ENCODE results near the gene NR5A1. TPM values are rescaled to one million over a fixed set of nuclear protein-coding genes. Genes with fewer than 3 reads are reported as not detected.
A peak's percentile ranks its signal among the peaks of the same experiment; 100 is the strongest.

NR5A1 gene
- total and polyA plus RNA-seq, 2 of the 13 experiments (the other 11 are each of a cell fraction or from before 2014, with no cell fraction given) = 28.9 to 44.7 TPM

GRCh38 chr9:124439686-124440243 lies 67.4 kb downstream of the NR5A1 start:
- H3K4me3 ChIP-seq (replicated peaks in 1 of 3; ENCODE audit: insufficient read depth in 1 of 3, low read depth in 2 of 3, low read length in 3 of 3) = no peak overlapping the region
- H2AFZ ChIP-seq (ENCODE audit: low read length) = no peak overlapping the region
- ChIA-PET CTCF (ENCODE audit: low intra/inter-chr PET ratio, low total read pairs) (no interaction called here), POLR2A (no interaction called here)
- H3K27me3 ChIP-seq (ENCODE audit: control insufficient read depth in 1 of 2, insufficient read depth in 2 of 2, low read length in 2 of 2) = peaks cover 0 to 5% of the 10 kb centered on the region in 2 experiments; a peak in 2 of 5 replicates
- H3K9ac ChIP-seq (ENCODE audit: insufficient read depth, low read depth, low read length) = no peak overlapping the region
- H3K9me3 ChIP-seq (ENCODE audit: low read length) = no peaks in the 10 kb centered on the region
- no peak overlapping the region for H3K4me2 ChIP-seq (ENCODE audit: low read depth, low read length)
- H3K36me3 ChIP-seq (replicated peaks in 1 of 2; ENCODE audit: control insufficient read depth in 1 of 2, insufficient read depth in 2 of 2, low read length in 2 of 2) = no peaks in the 10 kb centered on the region
- H3K79me2 ChIP-seq (ENCODE audit: insufficient read depth, low read length) = no peaks in the 10 kb centered on the region
- DNase-seq (ENCODE audit: low spot score) = no peak
- ATAC-seq = no peak
- H3K27ac ChIP-seq (ENCODE audit: extremely low read length, insufficient read depth, low read length) = no peak overlapping the region
- no peak for FAIRE-seq
- H3K4me1 ChIP-seq (ENCODE audit: insufficient read depth, low read length) = no peaks in the 10 kb centered on the region
- in situ Hi-C loops (cut with HindIII; ENCODE audit: extremely low pct_ligation_motif_present, low pct_unique_long_range_greater_than_20kb) = no loop called here
- intact Hi-C loops (cut with micrococcal nuclease; ENCODE audit: unreplicated experiment) = no loop called here
- no peaks in the 10 kb centered on the region for H4K20me1 ChIP-seq (ENCODE audit: insufficient read depth, low read length)
- peak; percentile 93 for TF ChIP-seq ZNF768 (CRISPR knock-in tag; IDR thresholded peaks at IDR 0.05)
- peak; percentile 28; the same call in 1 of the 2 replicates for TF ChIP-seq ZMYM3 (CRISPR knock-in tag; IDR thresholded peaks at IDR 0.05)
- TF ChIP-seq ZNF329 (CRISPR knock-in tag; IDR thresholded peaks at IDR 0.05; ENCODE audit: low read depth) = no peak
- BruUV-seq (replicated peaks) = no TSS peak
- 85% methylated on average over 5 of the region's 6 CpGs for WGBS (ENCODE audit: low lambda C conversion rate)

DNA sequence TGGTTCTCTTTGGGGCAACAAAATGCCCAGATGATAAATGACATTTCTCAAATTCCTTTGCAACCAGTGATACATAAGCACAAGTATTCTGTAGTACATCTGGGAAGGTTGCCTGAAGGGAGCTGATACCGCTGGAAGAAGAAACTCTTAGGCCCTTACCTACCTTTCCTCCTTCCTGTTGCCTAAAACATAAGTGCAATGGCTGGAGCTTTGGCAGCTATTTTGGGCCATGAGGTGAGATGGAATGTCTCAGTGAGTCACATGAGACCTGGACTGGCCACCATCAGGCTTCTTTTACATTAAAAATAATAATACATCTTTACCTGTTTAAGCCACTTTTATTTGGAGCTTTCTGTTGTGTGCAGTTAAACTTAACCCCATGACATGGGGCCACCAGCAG lies 68.1 kb downstream of the NR5A1 start:
- DNase-seq (ENCODE audit: low spot score) = no peak
- Histone ChIP-seq H3K4me1 (ENCODE audit: insufficient read depth, low read length) (no peaks in the 10 kb centered on the region), H3K4me3 (replicated peaks in 1 of 3; ENCODE audit: insufficient read depth in 1 of 3, low read depth in 2 of 3, low read length in 3 of 3) (no peak overlapping the region), H4K20me1 (ENCODE audit: insufficient read depth, low read length) (no peaks in the 10 kb centered on the region), H3K9me3 (ENCODE audit: low read length) (no peaks in the 10 kb centered on the region), H3K9ac (ENCODE audit: insufficient read depth, low read depth, low read length) (no peak overlapping the region), H3K36me3 (replicated peaks in 1 of 2; ENCODE audit: control insufficient read depth in 1 of 2, insufficient read depth in 2 of 2, low read length in 2 of 2) (no peaks in the 10 kb centered on the region), H3K27ac (ENCODE audit: extremely low read length, insufficient read depth, low read length) (no peak overlapping the region), H3K4me2 (ENCODE audit: low read depth, low read length) (no peak overlapping the region), H3K27me3 (ENCODE audit: control insufficient read depth in 1 of 2, insufficient read depth in 2 of 2, low read length in 2 of 2) (peaks cover 0 to 8% of the 10 kb centered on the region in 2 experiments; a peak in 2 of 5 replicates), H3K79me2 (ENCODE audit: insufficient read depth, low read length) (no peaks in the 10 kb centered on the region), H2AFZ (ENCODE audit: low read length) (no peak overlapping the region)
- intact Hi-C loops (cut with micrococcal nuclease; ENCODE audit: unreplicated experiment) (no loop called here), in situ Hi-C loops (cut with HindIII; ENCODE audit: extremely low pct_ligation_motif_present, low pct_unique_long_range_greater_than_20kb) (no loop called here)
- no peak for TF ChIP-seq FOXK1 (CRISPR knock-in tag; IDR thresholded peaks at IDR 0.05; ENCODE audit: borderline replicate concordance, low read depth)
- peak; percentile 71 for TF ChIP-seq ZMYM3 (CRISPR knock-in tag; IDR thresholded peaks at IDR 0.05)
- no TSS peak for BruUV-seq (replicated peaks)
- WGBS (ENCODE audit: low lambda C conversion rate) = 27% methylated on average over 1 of the region's 1 CpG
- ChIA-PET CTCF (ENCODE audit: low intra/inter-chr PET ratio, low total read pairs) (no interaction called here), POLR2A (no interaction called here)
- no peak for ATAC-seq
- no peak for FAIRE-seq
